Omental fat pad (tissue), 4 donors: ENCODE data around the gene BIRC7. TPM values are rescaled to one million over a fixed set of nuclear protein-coding genes. Genes with fewer than 3 reads are reported as not detected.
"Not testable (repeated sequence)": the region's sequence is repeated elsewhere in the genome, so short reads cannot be mapped to it uniquely, and the experiment has no call there.

Source experiments
- ATAC-seq: fragments of 150-250 bp; one replicate; pipeline ENCODE4 v1.9.1; 2016; ENCODE audit warnings: mild to moderate bottlenecking, moderate library complexity; ENCODE audit not compliant: low FRiP score
- DNase-seq: peaks from one replicate; pipeline ENCODE4 v3.0.0-alpha.2; 2019; ENCODE audit warnings: low spot score
- total RNA-seq, 4 donors: library from RNA; depleted of rRNA; stranded (reverse); fragments of >200 nt; gene quantifications; one replicate each; pipeline ENCODE4 v1.1.0, GENCODE V29; 2016
- TF ChIP-seq, protein P1 (sequence below), 3 donors: fragments of 450-650 bp; IDR thresholded peaks; one replicate each; pipeline ENCODE4 v1.5.1; 2016 to 2017; ENCODE audit warnings: antibody characterized with exemption in 3 of 3, mild to moderate bottlenecking in 3 of 3, moderate library complexity in 2 of 3

Gene BIRC7
- total RNA-seq, 4 donors from 2014 or later: 0.48 to 3.0 TPM; not detected in 2

DNA sequence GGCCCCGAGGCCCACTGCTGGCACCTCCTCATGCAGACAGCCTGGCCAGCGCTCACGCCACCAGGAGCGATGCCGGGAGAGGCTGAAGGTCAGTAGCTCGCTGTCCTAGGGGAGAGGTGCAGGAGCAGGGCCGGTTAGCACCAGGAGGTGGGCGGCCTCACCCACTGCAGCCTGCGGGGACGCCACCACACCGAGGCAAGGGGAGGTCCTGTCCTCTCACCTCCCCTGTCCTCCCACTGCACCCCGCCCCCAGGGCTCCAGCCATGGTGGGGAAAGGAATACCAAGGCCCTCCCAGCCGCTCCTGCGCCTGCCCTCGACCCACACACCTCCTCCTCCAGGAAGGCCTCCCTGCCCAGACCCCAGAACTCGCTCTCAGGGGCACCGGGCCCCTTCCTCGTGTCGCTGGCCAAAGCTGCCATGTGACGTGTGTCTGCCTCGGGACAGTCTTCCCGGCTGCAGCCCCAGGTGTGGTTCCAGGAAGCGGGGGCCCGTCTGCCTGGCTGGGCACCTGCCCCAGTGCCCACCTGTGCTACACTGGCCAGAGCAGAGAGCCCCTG is 12.0 kb downstream of the BIRC7 start:
- ATAC-seq (no peak), DNase-seq (no peak)
- TF ChIP-seq, protein P1, sequence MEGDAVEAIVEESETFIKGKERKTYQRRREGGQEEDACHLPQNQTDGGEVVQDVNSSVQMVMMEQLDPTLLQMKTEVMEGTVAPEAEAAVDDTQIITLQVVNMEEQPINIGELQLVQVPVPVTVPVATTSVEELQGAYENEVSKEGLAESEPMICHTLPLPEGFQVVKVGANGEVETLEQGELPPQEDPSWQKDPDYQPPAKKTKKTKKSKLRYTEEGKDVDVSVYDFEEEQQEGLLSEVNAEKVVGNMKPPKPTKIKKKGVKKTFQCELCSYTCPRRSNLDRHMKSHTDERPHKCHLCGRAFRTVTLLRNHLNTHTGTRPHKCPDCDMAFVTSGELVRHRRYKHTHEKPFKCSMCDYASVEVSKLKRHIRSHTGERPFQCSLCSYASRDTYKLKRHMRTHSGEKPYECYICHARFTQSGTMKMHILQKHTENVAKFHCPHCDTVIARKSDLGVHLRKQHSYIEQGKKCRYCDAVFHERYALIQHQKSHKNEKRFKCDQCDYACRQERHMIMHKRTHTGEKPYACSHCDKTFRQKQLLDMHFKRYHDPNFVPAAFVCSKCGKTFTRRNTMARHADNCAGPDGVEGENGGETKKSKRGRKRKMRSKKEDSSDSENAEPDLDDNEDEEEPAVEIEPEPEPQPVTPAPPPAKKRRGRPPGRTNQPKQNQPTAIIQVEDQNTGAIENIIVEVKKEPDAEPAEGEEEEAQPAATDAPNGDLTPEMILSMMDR (IDR thresholded peaks at IDR 0.05): no peak

DNA sequence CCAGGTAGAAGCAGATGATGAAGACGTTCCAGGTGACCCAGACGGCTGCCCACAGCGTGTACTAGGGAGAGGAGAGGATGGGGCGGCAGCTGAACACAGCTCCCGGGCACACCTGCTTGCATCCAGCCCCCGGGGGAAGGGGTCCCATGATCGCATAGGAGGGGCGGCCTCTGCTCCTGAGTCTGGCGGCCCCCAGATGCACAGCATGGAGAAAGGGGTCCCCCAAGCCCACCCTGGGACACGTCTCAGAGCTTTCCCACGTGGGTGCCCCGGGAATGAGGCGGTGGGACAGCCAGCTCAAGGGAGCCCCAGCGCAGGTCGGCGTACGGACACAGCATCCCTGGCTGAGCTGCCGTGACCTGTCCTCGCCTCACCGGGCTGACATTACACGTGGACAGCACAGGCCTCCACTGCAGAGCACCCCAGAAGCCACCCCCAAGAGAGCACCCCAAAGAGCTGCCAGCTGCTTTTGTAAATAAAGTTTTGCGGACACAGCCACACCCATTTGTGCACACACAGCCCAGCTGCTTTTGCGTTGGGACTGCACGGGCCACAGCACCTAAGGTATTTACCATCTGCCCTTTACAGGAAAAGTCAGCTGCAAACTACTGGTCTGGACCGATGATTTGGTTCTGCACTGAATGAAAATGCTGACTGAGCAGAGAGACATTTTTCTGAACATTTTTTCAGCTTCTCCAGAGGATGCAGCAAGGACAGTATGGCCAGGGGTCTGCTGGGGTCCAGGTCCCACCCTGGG is 13.3 kb downstream of the BIRC7 start:
- DNase-seq (no peak), ATAC-seq (no peak)
- TF ChIP-seq, protein P1 (IDR thresholded peaks at IDR 0.05): no peak

DNA sequence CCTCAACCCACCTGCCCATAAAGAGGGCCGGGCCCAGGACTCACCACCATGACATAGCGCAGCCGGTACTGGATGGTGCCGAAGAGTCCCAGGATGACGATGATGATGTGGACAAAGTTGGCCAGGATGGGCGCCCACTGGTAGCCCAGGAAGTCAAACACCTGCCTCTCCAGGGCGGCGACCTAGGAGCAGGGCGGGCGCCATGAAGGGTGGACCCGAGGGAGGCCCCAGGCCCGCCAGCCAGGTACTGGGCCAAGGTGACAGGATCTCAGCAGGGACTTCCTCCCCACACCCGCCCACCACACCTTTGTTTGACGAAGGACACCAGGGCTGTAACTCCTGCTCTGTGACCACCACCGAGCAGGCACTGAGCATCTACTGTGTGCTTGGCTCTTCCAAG is 14.2 kb downstream of the BIRC7 start:
- no peak for ATAC-seq
- no peak for DNase-seq
- TF ChIP-seq, protein P1 (IDR thresholded peaks at IDR 0.05): no peak

DNA sequence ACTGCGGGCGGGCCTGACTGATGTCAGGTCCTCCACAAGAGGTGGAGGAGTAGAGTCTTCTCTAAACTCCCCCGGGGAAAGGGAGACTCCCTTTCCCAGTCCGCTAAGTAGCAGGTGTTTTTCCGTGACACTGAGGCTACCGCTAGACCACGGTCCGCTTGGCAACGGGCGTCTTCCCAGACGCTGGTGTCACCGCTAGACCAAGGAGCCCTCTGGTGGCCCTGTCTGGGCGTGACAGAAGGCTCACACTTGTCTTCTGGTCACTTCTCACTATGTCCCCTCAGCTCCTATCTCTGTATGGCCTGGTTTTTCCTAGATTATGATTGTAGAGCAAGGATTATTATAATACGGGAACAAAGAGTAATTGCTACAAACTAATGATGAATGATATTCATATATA is 15.6 kb downstream of the BIRC7 start:
- not testable (repeated sequence) for DNase-seq, ATAC-seq

DNA sequence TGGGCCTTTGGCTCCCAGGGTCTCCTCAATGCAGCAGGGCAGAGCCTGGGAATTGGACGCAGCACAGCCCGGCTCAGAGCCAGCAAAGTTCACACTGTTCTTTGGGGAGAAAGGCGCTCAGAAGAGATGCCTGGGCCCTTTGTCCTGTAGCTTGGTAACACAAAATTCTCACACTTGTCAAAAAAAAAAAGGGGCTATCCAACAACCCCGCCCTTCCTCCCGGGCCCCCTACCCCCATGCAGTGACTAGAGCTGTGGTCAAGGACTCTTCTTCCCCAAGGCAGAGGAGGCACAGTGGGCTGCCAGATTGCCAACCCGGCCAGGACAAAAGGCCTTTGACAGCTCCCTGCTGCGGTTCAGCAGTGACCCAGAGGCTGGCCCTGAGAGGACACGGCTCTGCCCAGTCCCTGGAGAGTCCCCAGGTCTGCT is 16.6 kb downstream of the BIRC7 start:
- DNase-seq (no peak), ATAC-seq (no peak)
- TF ChIP-seq, protein P1 (IDR thresholded peaks at IDR 0.05): no peak

DNA sequence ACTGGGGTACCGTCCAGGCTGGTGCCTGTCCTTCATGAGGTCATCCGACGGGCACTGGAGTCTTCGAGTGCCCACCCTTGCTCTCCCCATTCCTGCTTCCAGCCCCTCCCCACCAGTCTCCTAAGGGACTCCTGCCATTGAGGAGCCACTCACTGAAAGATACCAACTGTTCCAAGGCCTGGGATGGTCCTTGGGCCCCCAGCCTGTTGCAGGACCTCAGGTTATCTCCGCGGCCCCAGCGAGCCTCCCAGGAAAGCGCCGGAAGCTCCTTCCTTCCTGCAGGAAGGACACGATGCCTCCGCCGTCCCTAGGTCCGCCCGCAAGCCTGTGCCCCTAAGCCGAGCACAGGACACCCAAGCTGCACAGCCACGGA is 17.3 kb downstream of the BIRC7 start:
- no peak for DNase-seq
- TF ChIP-seq, protein P1 (IDR thresholded peaks at IDR 0.05): no peak

DNA sequence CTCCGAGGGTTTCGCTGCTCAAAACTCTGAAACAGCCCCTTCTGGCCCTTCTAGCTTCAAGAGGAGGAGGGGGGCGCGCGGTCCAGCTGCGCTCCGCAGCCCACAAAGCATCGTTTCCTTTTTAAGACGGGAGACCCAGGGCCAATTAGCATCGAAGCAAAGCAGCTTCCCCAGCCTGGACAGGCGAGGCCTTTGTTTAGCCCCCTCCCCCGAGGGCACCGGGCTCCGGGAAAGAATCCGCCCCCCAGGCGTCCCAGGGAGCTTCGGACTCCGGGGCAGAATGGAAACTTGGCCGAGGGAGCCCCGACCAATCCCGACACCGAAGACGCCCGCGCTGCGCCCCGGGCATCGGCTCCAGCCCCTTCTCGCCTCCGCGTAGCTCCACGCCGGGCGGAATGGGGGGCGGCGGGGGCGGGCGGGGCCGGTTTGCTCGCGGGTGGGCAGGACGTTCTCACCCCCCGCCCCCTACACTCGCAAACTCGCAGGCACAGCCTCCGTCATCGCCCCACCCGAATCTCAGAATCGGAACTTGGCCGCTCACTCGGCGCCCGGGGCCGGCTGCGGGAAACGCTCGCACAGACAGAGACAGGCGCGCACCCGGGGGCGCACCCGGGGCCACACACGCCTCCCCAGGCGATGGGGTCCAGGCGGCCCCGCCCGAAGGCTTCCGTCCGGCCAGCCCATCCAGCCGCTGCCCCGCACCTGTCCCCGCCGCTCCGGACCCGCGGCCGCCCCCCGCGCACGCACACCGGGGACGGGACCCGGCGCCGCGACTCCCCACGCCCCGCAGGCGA is 17.9 kb downstream of the BIRC7 start:
- DNase-seq (no peak), ATAC-seq (no peak)
- TF ChIP-seq, protein P1 (IDR thresholded peaks at IDR 0.05): no peak

More for the DNA sequence above, 17.3 kb downstream of the BIRC7 start:
- no peak for ATAC-seq
